Lower leg skin (tissue), 3 donors: Measurements from ENCODE around the gene R3HDM4.

Experiments used
- CTCF ChIP-seq, 3 donors: fragments of 450-650 bp; IDR thresholded peaks; one replicate each; pipeline ENCODE4 v1.5.1; 2016; ENCODE audit warnings: antibody characterized with exemption in 3 of 3, mild to moderate bottlenecking in 3 of 3, moderate library complexity in 2 of 3
- POLR2A ChIP-seq, 2 donors: fragments of 450-650 bp; IDR thresholded peaks; one replicate each; pipeline ENCODE4 v1.6.1; 2016 to 2017; ENCODE audit warnings: antibody characterized with exemption in 2 of 2, mild to moderate bottlenecking in 1 of 2, moderate library complexity in 1 of 2

- TF ChIP-seq POLR2A (IDR thresholded peaks at IDR 0.05) (no peak), CTCF (IDR thresholded peaks at IDR 0.05) (no peak)
Observed at GRCh38 chr19:939922-940321, 26.9 kb upstream of the R3HDM4 start.
